Trophoblast cell (in vitro differentiated cells and primary cell): ENCODE results near the gene SEMA4C.

Source experiments
- DNase-seq, 2 donors: peaks; one replicate each; pipeline ENCODE4 v3.0.0-alpha.2; 2016
- H2AFZ ChIP-seq: 2 replicates; pipeline ENCODE4 v1.6.1; 2013; ENCODE audit warnings: low read length, moderate library complexity, mild to moderate bottlenecking; ENCODE audit not compliant: insufficient read depth, poor library complexity
- H2AK5ac ChIP-seq: 2 replicates; pipeline ENCODE4 v1.6.1; 2013; ENCODE audit warnings: mild to moderate bottlenecking, low read length
- H2BK120ac ChIP-seq: 2 replicates; pipeline ENCODE4 v1.6.1; 2013; ENCODE audit warnings: low read length, mild to moderate bottlenecking, moderate library complexity; ENCODE audit not compliant: insufficient read depth, poor library complexity
- H2BK12ac ChIP-seq: 2 replicates; pipeline ENCODE4 v1.6.1; 2013; ENCODE audit warnings: mild to moderate bottlenecking, low read length, moderate library complexity
- H2BK5ac ChIP-seq: 2 replicates; pipeline ENCODE4 v1.6.1; 2013; ENCODE audit warnings: low read length, low read depth, moderate library complexity, mild to moderate bottlenecking; ENCODE audit not compliant: poor library complexity
- H3K14ac ChIP-seq: 2 replicates; pipeline ENCODE4 v1.6.1; 2013; ENCODE audit warnings: mild to moderate bottlenecking, low read length
- H3K18ac ChIP-seq: 2 replicates; pipeline ENCODE4 v1.6.1; 2013; ENCODE audit warnings: mild to moderate bottlenecking, low read length
- H3K23ac ChIP-seq: 2 replicates; pipeline ENCODE4 v1.6.1; 2013; ENCODE audit warnings: low read length
- H3K27ac ChIP-seq: 2 replicates; pipeline ENCODE4 v1.5.1; 2013; ENCODE audit warnings: low read depth, mild to moderate bottlenecking, inconsistent platforms, low read length, moderate library complexity
- H3K27me3 ChIP-seq: 2 replicates; pipeline ENCODE4 v1.6.1; 2013; ENCODE audit warnings: inconsistent platforms, mild to moderate bottlenecking, low read length, moderate library complexity; ENCODE audit not compliant: insufficient read depth
- H3K36me3 ChIP-seq, 2 experiments: 1 replicate in 1 of 2; 2 replicates in 1 of 2; pipeline ENCODE4 v1.6.1; 2013; ENCODE audit warnings: low read length in 2 of 2, mild to moderate bottlenecking in 2 of 2, moderate library complexity in 1 of 2; ENCODE audit not compliant: insufficient read depth in 2 of 2, control insufficient read depth in 1 of 2
- H3K4ac ChIP-seq: 2 replicates; pipeline ENCODE4 v1.6.1; 2013; ENCODE audit warnings: low read depth, mild to moderate bottlenecking, low read length, moderate library complexity
- H3K4me1 ChIP-seq, 2 experiments: 1 replicate in 1 of 2; 2 replicates in 1 of 2; pipeline ENCODE4 v1.6.1; 2013; ENCODE audit warnings: low read length in 2 of 2, mild to moderate bottlenecking in 2 of 2, moderate library complexity in 1 of 2; ENCODE audit not compliant: insufficient read depth in 2 of 2, control insufficient read depth in 1 of 2
- H3K4me2 ChIP-seq: 2 replicates; pipeline ENCODE4 v1.6.1; 2013; ENCODE audit warnings: inconsistent platforms, mild to moderate bottlenecking, low read length, moderate library complexity
- H3K4me3 ChIP-seq: 2 replicates; pipeline ENCODE4 v1.5.1; 2013; ENCODE audit warnings: mild to moderate bottlenecking, low read depth, low read length, inconsistent platforms
- H3K79me1 ChIP-seq: one replicate; pipeline ENCODE4 v1.6.1; 2013; ENCODE audit warnings: low read length
- H3K79me2 ChIP-seq: 2 replicates; pipeline ENCODE4 v1.6.1; 2013; ENCODE audit warnings: low read length, mild to moderate bottlenecking; ENCODE audit not compliant: control insufficient read depth, insufficient read depth, poor library complexity
- H3K9ac ChIP-seq: 2 replicates; pipeline ENCODE4 v1.6.1; 2013; ENCODE audit warnings: mild to moderate bottlenecking, low read length
- H3K9me3 ChIP-seq: 2 replicates; pipeline ENCODE4 v1.6.1; 2013; ENCODE audit warnings: low read depth, mild to moderate bottlenecking, control low read depth, inconsistent platforms, low read length; ENCODE audit not compliant: insufficient read depth
- H4K12ac ChIP-seq: 2 replicates; pipeline ENCODE4 v1.6.1; 2013; ENCODE audit warnings: low read depth, mild to moderate bottlenecking, low read length, moderate library complexity
- H4K8ac ChIP-seq: 2 replicates; pipeline ENCODE4 v1.6.1; 2013; ENCODE audit warnings: low read depth, mild to moderate bottlenecking, low read length, moderate library complexity
- H4K91ac ChIP-seq: one replicate; pipeline ENCODE4 v1.6.1; 2013; ENCODE audit warnings: low read depth, mild to moderate bottlenecking, low read length, moderate library complexity
- WGBS: extraction: QIAGEN DNeasy Blood & Tissue Kit; methylation state at CpG from one replicate; pipeline ENCODE4 v1.1.7; 2013; ENCODE audit warnings: missing lambda C conversion rate; ENCODE audit not compliant: insufficient read length, insufficient coverage; ENCODE audit errors: extremely low coverage; 5-methylcytosine and 5-hydroxymethylcytosine counted together

The SEMA4C gene

GRCh38 chr2:96866986-96867755 lies 2.7 kb downstream of the SEMA4C start:
- peak overlapping the region; percentile 94 for H3K14ac ChIP-seq
- peak overlapping the region; percentile 100 for H3K4ac ChIP-seq
- H2AK5ac ChIP-seq, result no peak overlapping the region
- H4K91ac ChIP-seq, result peak overlapping the region; percentile 98
- H2BK5ac ChIP-seq, result peak overlapping the region; percentile 99
- peak overlapping the region; percentile 91 for H4K8ac ChIP-seq
- no peak overlapping the region for H2AFZ ChIP-seq
- peak overlapping the region; percentile 93 for H3K27ac ChIP-seq
- H3K36me3 ChIP-seq, result peaks cover 54 to 59% of the 10 kb centered on the region in 2 experiments
- no peak for DNase-seq
- H3K23ac ChIP-seq, result no peak overlapping the region
- no peak overlapping the region for H2BK12ac ChIP-seq
- H3K4me3 ChIP-seq, result peak overlapping the region; percentile 91
- H3K79me2 ChIP-seq, result peaks cover 45% of the 10 kb centered on the region
- H3K9ac ChIP-seq, result peak overlapping the region; percentile 87
- no peaks in the 10 kb centered on the region for H3K9me3 ChIP-seq
- peak overlapping the region; percentile 83 for H3K4me2 ChIP-seq
- peaks cover 37% of the 10 kb centered on the region for H3K79me1 ChIP-seq
- H2BK120ac ChIP-seq, result no peak overlapping the region
- H3K4me1 ChIP-seq, result peaks cover 20 to 25% of the 10 kb centered on the region in 2 experiments
- peak overlapping the region; percentile 97 for H3K18ac ChIP-seq
- no peaks in the 10 kb centered on the region for H3K27me3 ChIP-seq
- no CpG with 5 or more reads among the region's 22 CpGs for WGBS
- no peak overlapping the region for H4K12ac ChIP-seq

GRCh38 chr2:96866586-96866985 lies 3.3 kb downstream of the SEMA4C start:
- Histone ChIP-seq H3K9ac (no peak overlapping the region), H3K4ac (peak overlapping the region; percentile 100), H4K12ac (no peak overlapping the region), H3K4me2 (no peak overlapping the region), H3K36me3 (peaks cover 59 to 63% of the 10 kb centered on the region in 2 experiments), H3K27ac (no peak overlapping the region), H4K8ac (no peak overlapping the region), H3K79me1 (peaks cover 37% of the 10 kb centered on the region), H3K9me3 (no peaks in the 10 kb centered on the region), H3K23ac (no peak overlapping the region), H3K18ac (peak overlapping the region; percentile 40), H2AK5ac (no peak overlapping the region), H3K79me2 (peaks cover 45% of the 10 kb centered on the region), H4K91ac (no peak overlapping the region), H3K4me1 (peaks cover 20 to 25% of the 10 kb centered on the region in 2 experiments), H2BK5ac (peak overlapping the region; percentile 11), H3K4me3 (no peak overlapping the region), H2BK120ac (no peak overlapping the region), H3K27me3 (no peaks in the 10 kb centered on the region), H3K14ac (no peak overlapping the region), H2AFZ (no peak overlapping the region), H2BK12ac (no peak overlapping the region)
- DNase-seq, result no peak
- no CpG with 5 or more reads among the region's 8 CpGs for WGBS

- Histone ChIP-seq H4K8ac (no peak overlapping the region), H3K27ac (no peak overlapping the region), H2BK5ac (no peak overlapping the region), H3K9me3 (no peaks in the 10 kb centered on the region), H2AK5ac (no peak overlapping the region), H3K79me2 (peaks cover 45% of the 10 kb centered on the region), H2BK120ac (no peak overlapping the region), H3K23ac (no peak overlapping the region), H3K27me3 (no peaks in the 10 kb centered on the region), H3K18ac (peak overlapping the region; percentile 37), H3K36me3 (peaks cover 64 to 68% of the 10 kb centered on the region in 2 experiments), H3K14ac (no peak overlapping the region), H3K4ac (peak overlapping the region; percentile 100), H2AFZ (no peak overlapping the region), H3K4me2 (no peak overlapping the region), H3K9ac (no peak overlapping the region), H3K4me3 (no peak overlapping the region), H3K79me1 (peaks cover 37% of the 10 kb centered on the region), H4K91ac (no peak overlapping the region), H4K12ac (no peak overlapping the region), H2BK12ac (no peak overlapping the region), H3K4me1 (peaks cover 20 to 24% of the 10 kb centered on the region in 2 experiments)
- no peak for DNase-seq
- WGBS, result no CpG with 5 or more reads among the region's 14 CpGs
These were observed 3.7 kb downstream of the SEMA4C start for GRCh38 chr2:96866149-96866548.

GRCh38 chr2:96865654-96866053 lies 4.2 kb downstream of the SEMA4C start:
- H3K4me2 ChIP-seq, result no peak overlapping the region
- H4K91ac ChIP-seq, result no peak overlapping the region
- no peak overlapping the region for H2AK5ac ChIP-seq
- no peak overlapping the region for H2AFZ ChIP-seq
- H3K14ac ChIP-seq, result no peak overlapping the region
- peaks cover 18 to 19% of the 10 kb centered on the region in 2 experiments for H3K4me1 ChIP-seq
- H3K79me2 ChIP-seq, result peaks cover 44% of the 10 kb centered on the region
- no CpG with 5 or more reads among the region's 16 CpGs for WGBS
- H3K4ac ChIP-seq, result peak overlapping the region; percentile 38
- no peak overlapping the region for H2BK5ac ChIP-seq
- no peak overlapping the region for H3K4me3 ChIP-seq
- no peak overlapping the region for H4K8ac ChIP-seq
- H3K9me3 ChIP-seq, result no peaks in the 10 kb centered on the region
- no peak overlapping the region for H2BK12ac ChIP-seq
- no peak overlapping the region for H3K23ac ChIP-seq
- H2BK120ac ChIP-seq, result no peak overlapping the region
- no peak overlapping the region for H3K18ac ChIP-seq
- no peak for DNase-seq
- H3K9ac ChIP-seq, result no peak overlapping the region
- H3K36me3 ChIP-seq, result peaks cover 69 to 73% of the 10 kb centered on the region in 2 experiments
- H3K27me3 ChIP-seq, result no peaks in the 10 kb centered on the region
- H4K12ac ChIP-seq, result no peak overlapping the region
- no peak overlapping the region for H3K27ac ChIP-seq
- H3K79me1 ChIP-seq, result peaks cover 32% of the 10 kb centered on the region
